GM21367 (cell line): ENCODE data around the gene RPS18.
"Not testable (repeated sequence)": the region's sequence is repeated elsewhere in the genome, so short reads cannot be mapped to it uniquely, and the experiment has no call there.

ENCODE experiments used
- ATAC-seq: cut with Tn5 transposase; IDR thresholded peaks from one replicate; pipeline ENCODE4 v1.9.1; 2021; ENCODE audit not compliant: unreplicated experiment

Gene RPS18

GRCh38 chr6:33271468-33272274 is at the start of gene RPS18, which contains the start of gene VPS52:
TSS of gene RPS18 (plus strand) at chr6:33272075. CDS start at chr6:33272120, 45 bp downstream.
TSS of gene VPS52 (minus strand) at chr6:33271876. CDS start at chr6:33271675, 201 bp downstream.
- peak; percentile 51 for ATAC-seq

GRCh38 chr6:33226503-33227120 is 45.3 kb upstream of the RPS18 start:
- not testable (repeated sequence) for ATAC-seq

- no peak for ATAC-seq
Observed at GRCh38 chr6:33235221-33235634, 36.6 kb upstream of the RPS18 start.

GRCh38 chr6:33236328-33236727 is 35.5 kb upstream of the RPS18 start:
- ATAC-seq, result no peak

GRCh38 chr6:33236852-33237251 is 35.0 kb upstream of the RPS18 start:
- no peak for ATAC-seq

GRCh38 chr6:33237741-33238140 is 34.1 kb upstream of the RPS18 start:
- ATAC-seq, result no peak

- ATAC-seq, result no peak
Observed at GRCh38 chr6:33241968-33242367, 29.9 kb upstream of the RPS18 start.

- ATAC-seq, result no peak
Observed at GRCh38 chr6:33243476-33243875, 28.4 kb upstream of the RPS18 start.

GRCh38 chr6:33247977-33248642 is 23.8 kb upstream of the RPS18 start:
- peak; percentile 42 for ATAC-seq

- ATAC-seq, result no peak
Observed at GRCh38 chr6:33248643-33248931, 23.3 kb upstream of the RPS18 start.

- peak; percentile 79 for ATAC-seq
Observed at GRCh38 chr6:33248932-33249731, 22.7 kb upstream of the RPS18 start.

- no peak for ATAC-seq
Observed at GRCh38 chr6:33249732-33250630, 21.9 kb upstream of the RPS18 start.

- ATAC-seq, result no peak
Observed at GRCh38 chr6:33250731-33251130, 21.1 kb upstream of the RPS18 start.

- ATAC-seq, result no peak
Observed at GRCh38 chr6:33251395-33252012, 20.4 kb upstream of the RPS18 start.

GRCh38 chr6:33252759-33253158 is 19.1 kb upstream of the RPS18 start:
- no peak for ATAC-seq

- no peak for ATAC-seq
Observed at GRCh38 chr6:33254591-33254990, 17.3 kb upstream of the RPS18 start.

GRCh38 chr6:33259032-33259431 is 12.8 kb upstream of the RPS18 start:
- ATAC-seq, result no peak

- not testable (repeated sequence) for ATAC-seq
Observed at GRCh38 chr6:33262490-33262889, 9.4 kb upstream of the RPS18 start.

- no peak for ATAC-seq
Observed at GRCh38 chr6:33264015-33264414, 7.9 kb upstream of the RPS18 start.

- ATAC-seq, result no peak
Observed at GRCh38 chr6:33271117-33271467, 783 bp upstream of the RPS18 start.
